Hematopoietic multipotent progenitor cell treated with erythropoietin and hydrocortisone succinate and interleukin-3 and kit ligand, for 6 days (in vitro differentiated cells): Measurements from ENCODE around the gene ST8SIA6.
"Not testable (repeated sequence)": the region's sequence is repeated elsewhere in the genome, so short reads cannot be mapped to it uniquely, and the experiment has no call there.

Experiments
- DNase-seq: peaks from one replicate; pipeline ENCODE4 v3.0.0-alpha.2; 2015

Gene ST8SIA6

GRCh38 chr10:17425584-17426262 lies 28.7 kb downstream of the ST8SIA6 start:
- DNase-seq = peak; percentile 99

GRCh38 chr10:17423632-17424186 lies 30.7 kb downstream of the ST8SIA6 start:
- peak; percentile 76 for DNase-seq

GRCh38 chr10:17422931-17423330 lies 31.5 kb downstream of the ST8SIA6 start:
- DNase-seq = no peak

DNA sequence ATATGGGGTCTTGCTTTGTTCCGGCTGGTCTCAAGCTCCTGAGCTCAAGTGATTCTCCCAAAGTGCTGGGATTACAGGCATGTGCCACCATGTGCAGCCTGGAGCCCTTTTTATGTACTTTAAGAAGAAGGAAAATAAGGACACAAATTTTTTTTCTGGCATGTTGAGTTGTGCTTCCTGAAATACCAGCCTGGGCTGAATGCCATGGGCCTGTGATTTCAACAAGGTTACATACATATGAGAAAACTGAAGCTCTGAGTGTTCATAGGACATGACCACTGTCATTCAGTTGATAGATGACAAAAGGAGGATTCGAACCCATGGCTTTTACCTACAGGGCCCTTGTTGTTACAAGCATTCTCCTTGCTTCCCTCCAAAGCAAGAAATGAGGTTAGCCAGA lies 36.1 kb downstream of the ST8SIA6 start:
- no peak for DNase-seq

- no peak for DNase-seq
Measured at GRCh38 chr10:17416442-17417211, 37.8 kb downstream of the ST8SIA6 start.

GRCh38 chr10:17415046-17415658 lies 39.2 kb downstream of the ST8SIA6 start:
- no peak for DNase-seq

GRCh38 chr10:17414484-17414883 lies 39.9 kb downstream of the ST8SIA6 start:
- peak; percentile 53 for DNase-seq

DNA sequence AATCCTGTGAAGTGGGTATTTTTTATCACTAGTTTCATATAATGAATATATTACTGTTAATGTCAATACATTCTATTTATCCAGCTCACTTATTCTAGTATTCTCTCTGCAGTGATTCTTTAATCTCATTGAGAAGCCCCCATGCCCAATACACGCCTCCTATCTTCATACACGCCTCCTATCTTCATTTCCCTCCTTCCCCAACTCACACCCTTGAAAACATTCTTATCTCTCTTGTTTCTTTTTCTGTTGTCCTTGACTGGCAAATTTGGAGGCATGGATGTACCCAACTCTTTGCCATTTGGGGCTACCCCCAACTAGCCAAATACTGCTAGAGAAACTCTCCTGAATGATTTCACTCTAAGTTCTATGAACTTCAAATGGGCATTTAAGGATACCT lies 40.5 kb downstream of the ST8SIA6 start:
- DNase-seq = peak; percentile 67

GRCh38 chr10:17412323-17412722 lies 42.1 kb downstream of the ST8SIA6 start:
- peak; percentile 91 for DNase-seq

DNA sequence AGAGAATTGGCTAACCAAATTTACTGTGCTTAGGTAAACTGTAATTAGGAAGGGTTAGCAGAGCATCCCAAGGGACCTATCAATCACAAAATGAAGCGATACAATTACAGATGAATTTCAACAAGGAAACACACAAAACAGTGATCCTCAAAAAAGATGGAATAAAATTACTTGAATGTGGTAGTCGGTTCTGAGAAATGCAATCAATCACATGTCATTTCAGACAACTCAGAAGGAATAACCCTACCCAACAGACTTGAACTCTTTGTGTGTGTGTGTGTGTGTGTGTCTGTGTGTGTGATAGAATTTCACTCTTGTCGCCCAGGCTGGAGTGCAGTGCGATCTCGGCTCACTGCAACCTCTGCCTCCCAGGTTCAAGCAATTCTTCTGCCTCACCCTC lies 43.5 kb downstream of the ST8SIA6 start:
- DNase-seq = no peak

DNA sequence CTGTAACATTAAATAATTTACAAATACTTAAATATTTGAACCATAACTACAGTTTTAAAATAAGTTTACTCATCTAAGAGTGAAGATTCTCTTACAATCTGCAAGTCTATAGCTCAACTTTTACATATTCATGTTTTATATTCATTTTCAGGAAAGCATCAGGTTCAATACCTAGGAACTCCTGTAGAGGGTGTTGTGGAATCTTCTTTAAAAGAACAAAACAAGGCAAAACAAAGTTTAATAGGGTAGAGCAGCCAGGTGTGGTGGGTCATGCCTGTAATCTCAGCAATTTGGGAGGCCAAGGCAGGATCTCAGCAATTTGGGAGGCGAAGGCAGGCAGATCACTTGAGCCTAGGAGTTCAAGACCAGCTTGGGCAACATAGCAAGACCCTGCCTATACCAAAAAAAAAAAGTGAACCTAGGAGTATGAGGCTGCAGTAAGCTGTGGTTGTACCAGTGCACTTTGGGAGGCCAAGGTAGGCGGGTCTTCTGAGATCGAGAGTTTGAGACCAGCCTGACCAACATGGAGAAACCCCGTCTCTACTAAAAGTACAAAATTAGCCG lies 45.1 kb downstream of the ST8SIA6 start:
- DNase-seq = peak; percentile 82

DNA sequence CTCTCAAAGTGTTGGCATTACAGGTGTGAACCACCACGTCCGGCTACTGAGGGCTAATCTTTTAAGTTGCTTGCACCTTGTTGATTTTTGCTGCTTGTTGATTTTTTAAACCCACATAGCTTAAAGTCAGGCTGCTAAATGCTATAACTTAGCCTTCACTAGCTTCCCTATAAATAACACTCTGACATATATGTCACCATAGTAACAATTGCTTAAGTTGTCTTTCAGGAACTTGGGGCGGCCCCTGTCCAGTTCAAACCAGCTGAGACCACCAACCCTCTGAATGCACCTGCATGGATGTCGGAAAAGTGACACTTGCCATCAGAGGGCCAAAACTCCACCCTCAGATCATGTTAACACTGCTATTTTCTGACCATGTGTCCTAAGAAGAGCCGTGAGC lies 47.3 kb downstream of the ST8SIA6 start:
- DNase-seq = no peak

- no peak for DNase-seq
Measured at GRCh38 chr10:17406036-17406834, 48.2 kb downstream of the ST8SIA6 start.

GRCh38 chr10:17403161-17403560 lies 51.2 kb downstream of the ST8SIA6 start:
- DNase-seq = no peak

DNA sequence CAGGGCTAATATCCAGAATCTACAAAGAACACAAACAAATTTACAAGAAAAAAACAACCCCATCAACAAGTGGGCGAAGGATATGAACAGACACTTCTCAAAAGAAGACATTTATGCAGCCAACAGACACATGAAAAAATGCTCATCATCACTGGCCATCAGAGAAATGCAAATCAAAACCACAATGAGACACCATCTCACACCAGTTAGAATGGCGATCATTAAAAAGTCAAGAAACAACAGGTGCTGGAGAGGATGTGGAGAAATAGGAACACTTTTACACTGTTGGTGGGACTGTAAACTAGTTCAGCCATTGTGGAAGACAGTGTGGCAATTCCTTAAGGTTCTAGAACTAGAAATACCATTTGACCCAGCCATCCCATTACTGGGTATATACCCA lies 52.4 kb downstream of the ST8SIA6 start:
- not testable (repeated sequence) for DNase-seq

DNA sequence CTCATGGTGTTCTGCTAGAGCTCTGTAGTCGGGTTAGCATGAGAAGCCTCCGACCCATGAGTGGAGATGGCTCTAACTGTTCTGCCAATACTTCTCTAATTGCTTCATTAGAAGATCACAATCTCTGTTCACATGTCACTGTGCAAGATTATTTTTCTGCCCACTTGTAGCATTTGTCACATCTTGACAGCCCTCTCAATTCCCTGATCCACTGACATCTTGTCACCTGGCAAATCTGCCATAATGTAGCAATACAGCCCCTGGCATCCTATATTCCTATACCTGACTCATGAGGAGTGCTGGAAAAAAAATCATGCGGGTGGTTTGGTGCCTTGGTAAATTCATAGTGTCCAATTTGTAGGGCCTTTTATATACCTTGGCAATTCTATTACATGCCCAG lies 58.4 kb downstream of the ST8SIA6 start:
- peak; percentile 45 for DNase-seq

GRCh38 chr10:17394854-17395253 lies 59.5 kb downstream of the ST8SIA6 start:
- peak; percentile 61 for DNase-seq

GRCh38 chr10:17387861-17388503 lies 66.4 kb downstream of the ST8SIA6 start:
- no peak for DNase-seq

- DNase-seq = no peak
Measured at GRCh38 chr10:17386616-17387075, 67.7 kb downstream of the ST8SIA6 start.

DNA sequence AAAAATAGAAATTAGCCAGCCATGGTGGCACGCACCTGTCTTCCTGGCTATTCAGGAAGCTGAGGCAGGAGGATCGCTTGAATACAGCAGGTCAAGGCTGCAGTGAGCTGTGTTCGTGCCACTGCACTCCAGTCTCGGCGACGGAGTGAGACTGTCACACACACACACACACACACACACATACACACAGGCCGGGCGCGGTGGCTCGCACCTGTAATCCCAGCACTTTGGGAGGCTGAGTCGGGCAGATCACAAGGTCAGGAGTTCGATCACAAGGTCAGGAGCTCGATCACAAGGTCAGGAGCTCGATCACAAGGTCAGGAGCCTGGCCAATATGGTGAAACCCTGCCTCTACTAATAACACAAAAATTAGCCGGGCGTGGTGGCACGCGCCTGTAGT lies 68.4 kb downstream of the ST8SIA6 start:
- no peak for DNase-seq

DNA sequence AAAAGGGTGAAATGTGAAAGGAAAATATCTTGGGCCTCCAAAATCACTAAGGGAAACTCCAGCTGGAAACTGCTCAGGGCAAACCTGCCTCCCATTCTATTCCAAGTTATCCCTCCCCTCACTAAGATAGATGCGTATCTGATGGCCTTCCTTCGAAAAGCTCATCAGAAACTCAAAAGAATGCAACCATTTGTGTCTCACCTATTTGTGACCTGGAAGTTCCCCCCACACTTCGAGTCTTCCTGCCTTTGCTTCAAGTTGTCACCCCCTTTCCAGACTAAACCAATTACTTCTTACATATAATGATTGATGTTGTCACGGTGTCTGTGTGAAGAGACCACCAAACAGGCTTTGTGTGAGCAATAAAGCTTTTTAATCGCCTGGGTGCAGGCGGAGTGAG lies 69.3 kb downstream of the ST8SIA6 start:
- no peak for DNase-seq
